Stimulated activated naive CD4-positive, alpha-beta T cell (primary cell): ENCODE data around the gene PI4KB.

ENCODE experiments used
- DNase-seq, 6 experiments: peaks; one replicate each; lab custom pipeline; 2025; lab: John Stamatoyannopoulos, UW

Gene PI4KB

GRCh38 chr1:151311589-151312331, 15.5 kb downstream of the PI4KB start:
- DNase-seq = no peak

- no peak for DNase-seq
These were observed 16.2 kb downstream of the PI4KB start for GRCh38 chr1:151311011-151311410.

- no peak for DNase-seq
These were observed 17.3 kb downstream of the PI4KB start for GRCh38 chr1:151309811-151310323.

- DNase-seq = no peak
These were observed 32.3 kb downstream of the PI4KB start for GRCh38 chr1:151294742-151295462.

- DNase-seq = no peak
These were observed 34.1 kb downstream of the PI4KB start for GRCh38 chr1:151293093-151293492.

- no peak for DNase-seq
These were observed 34.8 kb downstream of the PI4KB start for GRCh38 chr1:151292207-151293030.

GRCh38 chr1:151290709-151291303, 36.4 kb downstream of the PI4KB start:
- DNase-seq = no peak

GRCh38 chr1:151289991-151290708, 37.1 kb downstream of the PI4KB start:
- DNase-seq = no peak

GRCh38 chr1:151289080-151289935, 37.9 kb downstream of the PI4KB start:
- DNase-seq = no peak

- DNase-seq = no peak
These were observed 38.7 kb downstream of the PI4KB start for GRCh38 chr1:151288502-151288901.

GRCh38 chr1:151287767-151288500, 39.3 kb downstream of the PI4KB start:
- DNase-seq = no peak

GRCh38 chr1:151287341-151287699, 39.9 kb downstream of the PI4KB start:
- no peak for DNase-seq

GRCh38 chr1:151286619-151287340, 40.4 kb downstream of the PI4KB start:
- DNase-seq = no peak

GRCh38 chr1:151284013-151284577, 43.1 kb downstream of the PI4KB start:
- no peak for DNase-seq

- DNase-seq = peak in 4 of 6 experiments; percentile 37 to 54 (median 41)
These were observed 44.1 kb downstream of the PI4KB start for GRCh38 chr1:151282883-151283725.

GRCh38 chr1:151281969-151282882, 45.0 kb downstream of the PI4KB start, which contains the start of gene ZNF687:
Gene ZNF687, plus strand, starts transcription at chr1:151282299. Its CDS starts 3,993 bp downstream, at chr1:151286292.
- DNase-seq = peak; percentile 93 to 99 (median 98)
